NCI-H2081 treated with DMSO at 0.1 percent for 48 hours (cell line): ENCODE measurements around the gene COQ2.
A peak's percentile ranks its signal among the peaks of the same experiment; 100 is the strongest.
"Not testable (repeated sequence)": the region's sequence is repeated elsewhere in the genome, so short reads cannot be mapped to it uniquely, and the experiment has no call there.

ENCODE experiments used
- DNase-seq: peaks from one replicate; lab custom pipeline; 2025; lab: John Stamatoyannopoulos, UW

COQ2 gene

GRCh38 chr4:83283181-83283580, 1.4 kb downstream of the COQ2 start:
- DNase-seq = no peak

GRCh38 chr4:83282049-83282535, 2.5 kb downstream of the COQ2 start:
- DNase-seq = peak; percentile 10

GRCh38 chr4:83281307-83281706, 3.3 kb downstream of the COQ2 start:
- DNase-seq = no peak

GRCh38 chr4:83276299-83277040, 8.1 kb downstream of the COQ2 start:
- no peak for DNase-seq

- not testable (repeated sequence) for DNase-seq
These were observed 10.7 kb downstream of the COQ2 start for GRCh38 chr4:83273926-83274325.

GRCh38 chr4:83272900-83273299, 11.7 kb downstream of the COQ2 start:
- no peak for DNase-seq

- no peak for DNase-seq
These were observed 15.3 kb downstream of the COQ2 start for GRCh38 chr4:83269256-83269655.

GRCh38 chr4:83268491-83268890, 16.1 kb downstream of the COQ2 start:
- DNase-seq = no peak

- DNase-seq = no peak
These were observed 16.6 kb downstream of the COQ2 start for GRCh38 chr4:83267830-83268475.

- DNase-seq = no peak
These were observed 17.3 kb downstream of the COQ2 start for GRCh38 chr4:83267121-83267829.

GRCh38 chr4:83266689-83267088, 17.9 kb downstream of the COQ2 start:
- DNase-seq = no peak

- no peak for DNase-seq
These were observed 21.5 kb downstream of the COQ2 start for GRCh38 chr4:83263106-83263505.

GRCh38 chr4:83262682-83263081, 21.9 kb downstream of the COQ2 start:
- no peak for DNase-seq

GRCh38 chr4:83261307-83261706, 23.3 kb downstream of the COQ2 start:
- DNase-seq = no peak

- DNase-seq = no peak
These were observed 25.0 kb downstream of the COQ2 start for GRCh38 chr4:83259586-83259985.

GRCh38 chr4:83258461-83258860, 26.1 kb downstream of the COQ2 start:
- DNase-seq = no peak

- no peak for DNase-seq
These were observed 26.8 kb downstream of the COQ2 start for GRCh38 chr4:83257811-83258210.

GRCh38 chr4:83255584-83255983, 29.0 kb downstream of the COQ2 start:
- DNase-seq = no peak

GRCh38 chr4:83252782-83253405, 31.7 kb downstream of the COQ2 start:
- DNase-seq = peak; percentile 6

- DNase-seq = no peak
These were observed 33.2 kb downstream of the COQ2 start for GRCh38 chr4:83251447-83251830.

- DNase-seq = no peak
These were observed 33.7 kb downstream of the COQ2 start for GRCh38 chr4:83250687-83251446.

GRCh38 chr4:83248486-83248885, 36.1 kb downstream of the COQ2 start:
- DNase-seq = no peak
